Activated gamma-delta T cell (primary cell): ENCODE measurements around the gene SCN5A.

ENCODE experiments used
- DNase-seq: peaks from one replicate; lab custom pipeline; 2025; lab: John Stamatoyannopoulos, UW

SCN5A gene

DNA sequence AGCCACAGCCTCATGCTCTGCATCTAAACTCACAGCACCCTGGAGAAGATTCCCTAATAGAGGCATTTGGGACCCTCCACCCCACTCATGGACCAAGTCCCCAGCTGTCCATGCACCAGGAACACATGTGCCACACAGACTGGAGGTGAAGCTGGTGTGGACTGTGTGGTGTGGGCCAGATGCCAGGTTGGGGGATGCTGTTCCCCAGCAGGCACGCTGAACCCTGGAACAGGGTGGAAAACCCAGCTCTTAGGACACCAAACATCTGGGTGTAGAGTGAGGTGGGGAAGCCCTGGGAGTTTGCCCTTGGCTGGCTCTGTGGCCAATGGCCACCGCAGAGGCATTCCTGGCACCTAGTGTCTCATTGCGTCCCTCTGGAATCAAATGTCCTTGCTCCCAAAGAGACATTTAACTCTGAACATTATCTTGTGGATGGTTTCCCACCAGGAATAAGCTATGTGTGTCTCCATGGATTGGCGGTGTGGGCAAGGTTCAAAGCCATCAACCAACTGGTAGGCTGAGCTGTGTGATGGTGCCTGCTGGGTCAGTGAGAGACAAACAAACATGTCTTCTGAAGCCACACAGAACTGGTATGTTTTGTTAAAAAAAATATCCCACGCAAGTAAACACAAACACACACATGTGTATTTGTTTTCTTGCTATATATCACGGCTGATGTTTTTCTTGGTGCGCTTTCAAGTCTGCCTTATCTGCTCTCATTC lies 88.3 kb downstream of the SCN5A start:
- DNase-seq, result no peak

DNA sequence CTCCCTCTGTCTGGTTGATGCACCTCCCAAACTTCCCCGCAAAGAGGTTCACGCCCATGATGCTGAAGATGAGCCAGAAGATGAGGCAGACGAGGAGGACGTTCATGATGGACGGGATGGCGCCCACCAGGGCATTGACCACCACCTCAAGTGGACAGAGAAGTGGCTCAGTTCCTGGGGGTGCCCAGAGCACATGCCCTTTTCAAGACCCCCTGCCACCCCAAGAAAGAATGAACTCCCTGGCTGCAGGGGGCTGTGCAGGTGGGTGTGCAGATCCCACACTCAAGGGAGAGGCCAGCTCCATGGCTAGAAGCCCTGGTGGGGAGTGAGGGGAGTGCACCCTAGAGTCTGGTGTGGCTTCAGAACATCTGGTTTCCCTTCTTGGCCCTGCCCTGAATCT lies 89.2 kb downstream of the SCN5A start:
- no peak for DNase-seq

DNA sequence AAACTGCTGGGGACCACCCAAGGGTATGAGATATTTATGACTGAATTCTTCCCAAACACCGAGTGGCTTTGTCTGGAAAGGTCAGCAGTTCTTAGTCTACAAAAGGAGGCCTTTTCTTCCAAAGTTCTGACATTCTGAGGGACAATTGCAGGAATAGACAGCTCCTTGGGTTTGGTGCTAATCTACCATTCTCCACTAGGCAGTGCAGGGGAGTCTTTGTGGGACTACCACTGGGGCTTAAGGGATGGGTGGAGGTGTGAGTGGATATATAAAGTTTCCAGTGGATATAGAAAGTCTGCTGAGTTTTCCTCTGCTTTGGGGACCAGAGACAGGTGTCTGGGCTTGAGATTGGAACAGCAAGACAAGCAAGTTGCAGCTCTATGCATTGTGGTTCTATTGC lies 90.6 kb downstream of the SCN5A start:
- no peak for DNase-seq

DNA sequence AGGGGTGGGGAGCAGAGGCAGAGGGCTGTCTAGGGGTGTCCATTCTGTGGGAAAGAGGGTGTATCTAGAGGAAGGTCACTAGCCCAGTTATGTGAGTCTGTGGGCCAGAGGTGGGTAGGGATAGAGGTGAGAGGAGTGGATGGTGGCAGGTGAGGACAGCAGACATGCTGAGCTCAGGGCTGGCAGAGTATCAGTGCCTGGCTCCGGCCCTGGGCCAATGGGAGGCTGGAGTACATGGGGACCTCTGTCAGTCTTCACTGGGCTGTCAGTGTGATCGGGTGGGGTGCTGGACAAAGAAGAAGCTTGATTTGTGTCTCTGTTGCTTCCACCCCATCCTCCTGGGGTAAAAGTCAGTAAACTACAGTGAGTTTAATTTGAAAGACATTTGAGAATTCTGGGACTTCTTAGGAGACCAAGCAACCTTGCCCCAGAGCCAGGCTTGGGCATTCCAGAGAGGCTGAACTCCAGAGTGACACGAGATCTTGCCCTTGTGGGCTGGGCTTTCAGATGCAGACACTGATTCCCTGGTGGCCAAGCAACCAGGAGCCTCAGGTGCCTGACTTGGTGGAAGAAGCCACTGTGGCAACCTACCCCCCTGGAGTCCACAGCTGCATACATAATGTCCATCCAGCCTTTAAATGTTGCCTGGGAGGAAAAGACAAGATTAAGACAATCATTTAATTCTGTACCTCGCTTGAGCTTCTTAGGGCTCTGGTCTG lies 92.7 kb downstream of the SCN5A start:
- no peak for DNase-seq

DNA sequence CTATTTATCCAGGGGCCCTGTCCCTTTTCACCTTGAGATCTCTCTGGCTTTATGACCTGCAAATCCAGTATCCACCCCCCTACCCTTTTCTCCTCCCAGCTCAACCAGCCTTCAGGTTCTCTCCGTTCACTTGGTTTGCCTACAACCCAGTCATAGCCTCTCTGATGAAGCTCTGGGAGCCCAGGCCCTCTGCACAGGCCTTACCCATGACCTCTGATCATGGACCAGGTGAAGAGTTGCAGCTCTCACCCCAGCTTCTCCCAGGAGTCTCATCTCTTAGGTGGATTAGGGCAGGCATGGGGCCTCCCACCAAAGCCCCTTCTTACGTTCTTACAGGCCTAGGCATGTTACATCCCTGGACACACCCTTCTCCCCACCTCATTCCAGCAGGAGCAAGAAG lies 93.6 kb downstream of the SCN5A start:
- no peak for DNase-seq

DNA sequence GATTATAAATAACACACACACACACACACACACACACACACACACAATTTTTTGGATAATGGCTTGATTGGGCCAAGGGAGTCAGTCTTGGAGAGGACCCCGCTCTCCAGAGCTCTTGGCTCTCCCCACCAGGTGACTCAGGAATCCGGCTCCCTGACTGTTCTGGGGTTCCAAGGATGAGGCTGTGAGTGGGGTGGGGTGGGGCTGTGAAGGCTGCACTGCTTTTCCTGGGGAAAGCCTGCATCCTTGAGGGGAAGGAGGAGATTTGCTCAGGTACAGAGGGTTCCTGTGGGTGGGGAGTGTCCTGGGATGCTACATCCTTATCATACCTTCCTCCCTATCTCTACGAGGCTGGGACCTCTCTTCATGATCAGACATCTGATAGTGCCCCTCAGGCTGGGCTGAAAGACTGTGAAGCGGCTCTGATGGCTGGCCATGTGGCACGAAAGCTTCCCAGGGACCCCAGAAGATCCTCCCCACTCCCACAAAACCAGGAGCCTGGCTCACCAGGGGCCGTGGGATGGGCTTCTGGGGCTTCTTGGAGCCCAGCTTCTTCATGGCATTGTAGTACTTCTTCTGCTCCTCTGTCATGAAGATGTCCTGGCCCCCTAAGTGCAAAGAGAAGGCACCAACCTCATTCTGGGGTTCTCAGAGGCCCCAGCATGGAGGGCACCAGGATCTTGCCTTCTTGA lies 94.2 kb downstream of the SCN5A start:
- no peak for DNase-seq

DNA sequence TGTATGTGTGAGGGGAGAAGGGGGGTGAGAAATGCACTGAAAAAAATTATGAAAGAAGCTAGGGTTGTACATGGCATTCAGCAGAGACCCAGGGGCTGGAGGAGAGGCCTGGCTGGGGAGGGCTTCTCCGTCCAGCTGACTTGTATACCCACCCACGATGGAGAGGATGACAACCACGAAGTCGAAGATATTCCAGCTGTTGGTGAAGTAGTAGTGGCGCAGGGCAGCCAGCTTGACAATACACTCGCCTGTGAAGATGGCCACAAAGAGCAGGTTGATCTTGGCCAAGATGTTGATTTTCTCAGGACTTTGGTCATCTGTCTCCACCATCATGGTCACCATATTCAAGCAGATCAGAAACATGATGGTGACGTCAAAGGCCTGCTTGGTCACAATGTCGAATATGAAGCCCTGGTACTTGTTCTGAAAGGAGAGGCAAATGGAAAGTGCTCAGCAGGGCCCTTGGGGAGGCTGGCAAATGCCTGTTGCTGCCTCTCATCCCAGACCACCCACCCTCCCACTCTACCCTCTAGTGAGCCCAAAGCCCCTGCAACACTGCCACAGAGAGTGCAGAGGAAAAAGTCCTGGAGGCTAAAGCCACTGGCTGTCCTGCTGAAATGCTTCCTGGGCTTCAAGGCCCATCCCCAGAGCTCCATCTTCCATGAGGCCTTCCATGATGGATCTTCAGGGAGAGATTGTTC lies 95.2 kb downstream of the SCN5A start:
- DNase-seq, result no peak

DNA sequence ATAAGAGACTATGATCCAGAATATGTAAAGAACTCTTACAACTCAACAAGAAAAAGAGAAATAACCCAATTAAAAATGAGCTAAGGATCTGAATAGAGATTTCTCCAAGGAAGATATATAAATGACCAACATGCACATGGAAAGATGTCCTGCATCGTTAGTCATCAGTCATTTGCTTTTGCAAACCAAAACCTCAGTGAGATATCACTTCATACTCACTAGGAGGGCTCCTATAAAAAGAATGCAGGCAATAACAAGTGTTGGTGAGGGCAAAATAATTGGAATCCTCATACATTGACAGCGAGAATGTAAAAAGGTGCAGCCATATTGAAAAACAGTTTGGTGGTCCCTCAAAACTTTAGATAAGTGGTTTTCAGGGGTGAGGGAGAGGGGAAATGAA lies 96.4 kb downstream of the SCN5A start:
- DNase-seq, result no peak

DNA sequence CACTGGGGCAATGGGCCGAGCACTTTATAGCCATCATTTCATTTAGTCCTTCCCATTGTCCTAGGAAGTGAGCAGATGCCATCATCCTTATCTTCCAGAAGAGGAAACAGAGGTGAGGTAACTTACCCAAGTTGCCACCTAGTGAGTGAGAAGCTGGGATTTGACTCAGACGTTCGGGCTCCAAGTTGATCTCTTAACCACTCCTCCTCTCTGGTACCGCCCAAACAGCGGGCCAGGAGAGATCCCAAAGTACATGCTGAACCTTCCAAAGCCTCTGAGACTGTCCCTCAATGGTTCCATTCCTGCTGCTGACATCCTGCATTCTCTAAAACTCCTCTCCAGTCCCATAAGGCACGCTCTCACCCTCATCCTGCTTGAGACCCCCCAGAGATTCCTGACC lies 97.1 kb downstream of the SCN5A start:
- DNase-seq, result no peak

DNA sequence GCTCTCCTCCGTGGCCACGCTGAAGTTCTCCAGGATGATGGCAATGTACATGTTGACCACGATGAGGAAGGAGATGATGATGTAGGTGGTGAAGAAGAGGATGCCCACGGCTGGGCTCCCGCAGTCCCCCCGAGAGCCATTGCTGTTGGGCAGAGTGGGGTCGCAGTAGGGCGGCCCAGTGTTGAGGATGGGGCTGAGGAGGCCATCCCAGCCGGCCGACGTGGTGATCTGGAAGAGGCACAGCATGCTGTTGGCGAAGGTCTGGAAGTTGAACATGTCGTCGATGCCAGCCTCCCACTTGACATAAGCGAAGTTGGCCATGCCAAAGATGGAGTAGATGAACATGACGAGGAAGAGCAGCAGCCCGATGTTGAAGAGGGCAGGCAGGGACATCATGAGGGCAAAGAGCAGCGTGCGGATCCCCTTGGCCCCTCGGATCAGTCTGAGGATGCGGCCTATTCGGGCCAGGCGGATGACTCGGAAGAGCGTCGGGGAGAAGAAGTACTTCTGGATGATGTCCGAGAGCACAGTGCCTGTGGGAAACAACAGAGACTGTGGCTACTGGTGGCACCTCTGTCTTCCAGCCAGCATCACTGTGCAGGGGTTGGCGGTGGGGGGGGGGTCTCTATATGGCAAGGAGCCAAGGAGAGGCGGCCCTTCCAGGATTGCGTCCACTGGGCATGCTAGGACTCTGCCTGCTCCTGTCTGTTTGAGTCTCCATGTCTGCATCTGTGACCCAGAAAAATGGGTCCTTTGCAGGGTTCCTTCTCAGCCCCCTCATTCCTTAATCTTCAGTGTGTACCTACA lies 98.3 kb downstream of the SCN5A start:
- no peak for DNase-seq

DNA sequence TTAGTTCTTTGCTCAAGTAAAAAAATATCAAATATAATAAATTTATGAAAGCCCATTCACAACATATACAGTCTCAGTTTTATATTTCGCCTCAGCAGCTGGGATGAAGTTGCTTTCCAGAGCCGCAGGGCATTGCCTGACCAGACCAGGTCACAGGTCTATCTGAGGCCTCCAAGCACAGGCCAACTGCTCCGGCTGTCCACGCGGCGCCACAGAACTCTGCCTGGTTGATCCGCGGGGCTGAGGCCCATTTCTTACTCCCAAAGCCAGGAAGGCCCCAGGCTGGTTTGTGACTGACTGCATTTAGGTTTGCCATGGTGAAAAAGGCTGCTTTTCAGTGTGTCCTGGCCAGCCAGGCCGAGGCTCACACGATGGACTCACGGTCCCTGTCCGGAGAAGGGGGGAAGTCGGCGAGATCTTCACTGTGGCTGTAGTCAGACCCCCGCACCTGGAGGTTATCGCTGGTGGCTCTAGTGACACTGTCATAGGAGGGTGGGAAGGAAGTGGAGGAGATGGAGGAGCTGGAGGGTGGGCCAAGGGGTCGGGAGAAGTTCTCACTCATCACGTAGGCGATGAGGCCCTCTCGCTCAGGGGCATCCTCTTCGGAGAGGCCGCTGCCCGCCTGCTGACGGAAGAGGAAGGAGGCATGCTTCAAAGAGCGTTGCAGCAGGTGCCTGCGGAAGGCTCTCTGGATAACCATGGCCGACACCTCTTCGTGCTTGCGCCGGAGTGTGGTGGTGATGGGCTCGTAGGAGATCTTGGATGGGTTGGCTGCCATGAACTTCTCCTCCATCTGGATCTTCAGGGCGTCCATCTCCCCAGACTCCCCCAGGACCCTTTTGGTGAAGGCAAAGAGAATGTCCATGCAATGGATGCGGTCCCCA lies 99.3 kb downstream of the SCN5A start:
- no peak for DNase-seq

DNA sequence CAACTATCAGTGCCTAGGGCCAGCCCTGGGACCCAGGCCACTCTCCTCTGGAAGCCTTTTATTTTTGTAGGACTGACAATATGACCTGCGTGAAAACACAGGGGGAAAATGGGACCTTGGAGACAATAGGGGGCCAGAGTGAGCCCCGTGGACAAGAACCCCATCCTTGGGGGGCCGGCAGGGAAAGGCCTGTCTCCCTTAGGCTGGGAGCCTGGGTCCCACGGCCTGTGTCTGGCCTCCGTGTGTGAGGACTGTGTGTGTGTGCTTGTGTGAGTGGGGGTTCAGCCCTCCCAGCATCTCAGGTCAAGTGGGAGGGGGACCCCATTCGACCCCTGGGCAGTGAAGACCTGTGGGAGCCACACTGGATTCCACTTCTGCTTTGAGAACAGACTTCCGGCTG lies 100.0 kb downstream of the SCN5A start:
- no peak for DNase-seq

DNA sequence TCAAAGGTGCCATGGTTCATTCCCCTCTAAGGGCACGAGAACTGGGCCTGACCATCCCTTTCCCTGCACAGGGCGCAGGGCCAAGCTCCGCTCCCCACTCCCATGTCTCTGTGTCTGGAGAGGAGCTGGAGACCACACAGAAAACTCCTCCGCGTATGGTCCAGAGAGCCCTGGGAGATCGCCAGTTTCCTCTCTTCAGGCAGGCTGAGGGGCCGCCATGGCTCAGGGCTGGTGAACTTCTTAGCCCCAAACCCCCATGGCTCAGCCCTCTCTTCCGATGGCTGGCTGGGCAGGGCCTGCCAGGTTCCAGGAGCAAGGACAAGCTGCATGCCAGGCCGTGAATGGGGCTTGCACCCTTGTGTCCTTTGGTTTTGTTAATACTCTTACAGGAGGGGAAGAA lies 100.4 kb downstream of the SCN5A start:
- DNase-seq, result no peak

DNA sequence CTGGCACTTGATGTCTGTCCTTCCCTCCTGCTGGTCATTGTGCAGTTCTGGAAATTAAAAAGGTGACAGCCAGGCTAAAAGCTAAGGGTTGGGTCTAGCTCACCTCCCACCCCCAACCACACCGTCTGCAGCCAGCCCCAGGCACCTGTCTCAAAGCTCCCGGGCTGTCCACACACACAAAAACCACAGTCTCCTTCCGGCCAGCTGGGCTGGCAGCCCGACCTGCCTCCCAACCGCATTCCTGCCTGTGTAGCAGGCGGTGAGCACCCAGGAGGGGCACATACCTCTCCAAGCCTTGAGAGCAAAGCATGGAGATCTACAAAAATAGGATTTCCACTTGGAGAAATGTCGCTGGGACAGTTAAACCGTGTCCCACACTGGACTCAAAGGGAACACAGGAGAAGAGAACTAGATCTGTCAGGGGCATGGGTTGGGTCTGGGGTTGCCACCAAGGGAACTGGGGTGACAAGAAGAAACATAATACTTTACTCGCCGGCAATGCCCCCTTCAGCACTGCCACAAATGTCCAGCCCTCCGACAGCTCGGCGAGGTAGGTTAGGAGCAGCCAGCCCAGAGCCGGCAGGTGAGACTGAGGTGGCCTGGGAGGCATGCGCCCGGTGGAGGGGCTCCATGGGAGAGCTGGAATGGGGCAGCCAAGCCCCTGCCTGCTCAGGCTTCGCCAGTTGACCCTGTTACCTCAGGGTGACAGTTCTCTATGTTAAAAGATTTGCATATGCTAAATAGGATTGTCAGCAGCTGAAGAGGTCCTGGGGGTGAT lies 101.1 kb downstream of the SCN5A start:
- DNase-seq, result no peak

DNA sequence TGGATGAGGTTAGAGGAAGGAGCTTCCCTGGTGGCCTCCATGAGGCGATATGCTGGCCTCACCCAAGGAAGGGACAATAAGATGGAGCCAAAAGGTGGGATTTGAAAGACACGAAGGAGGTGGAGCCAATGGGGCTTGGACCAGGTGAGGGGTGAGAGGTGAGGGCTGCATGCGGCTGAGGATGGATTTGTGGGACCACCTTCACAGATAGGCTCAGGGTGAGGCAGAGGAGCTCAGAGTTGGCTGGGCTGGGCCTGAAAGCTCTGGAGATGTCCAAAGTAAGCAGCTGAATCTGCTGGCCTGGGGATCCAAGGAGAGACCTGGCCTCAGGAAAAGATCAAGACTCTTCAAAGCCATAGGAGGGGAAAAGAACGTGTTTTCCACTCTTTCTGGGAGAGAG lies 103.5 kb downstream of the SCN5A start:
- DNase-seq, result no peak

DNA sequence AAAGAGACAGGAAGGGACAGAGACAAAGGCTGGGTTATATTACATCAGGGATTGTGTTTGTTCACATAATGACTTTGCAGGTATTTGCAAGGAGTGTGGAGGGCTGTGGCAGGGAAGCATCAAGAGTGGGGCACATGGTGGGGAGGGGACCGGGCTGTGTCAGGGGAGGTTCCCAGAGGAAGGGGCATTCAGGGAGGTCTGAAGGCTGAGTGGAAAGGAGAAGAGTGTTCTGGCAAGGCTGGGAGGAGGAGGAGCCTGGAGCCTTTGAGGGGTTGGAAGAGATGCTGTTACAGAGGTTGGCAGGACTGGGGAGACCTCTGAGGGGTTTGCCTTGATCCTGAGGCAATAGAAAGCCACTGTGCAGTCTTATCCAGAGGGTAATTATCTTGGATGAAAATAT lies 103.9 kb downstream of the SCN5A start:
- no peak for DNase-seq

DNA sequence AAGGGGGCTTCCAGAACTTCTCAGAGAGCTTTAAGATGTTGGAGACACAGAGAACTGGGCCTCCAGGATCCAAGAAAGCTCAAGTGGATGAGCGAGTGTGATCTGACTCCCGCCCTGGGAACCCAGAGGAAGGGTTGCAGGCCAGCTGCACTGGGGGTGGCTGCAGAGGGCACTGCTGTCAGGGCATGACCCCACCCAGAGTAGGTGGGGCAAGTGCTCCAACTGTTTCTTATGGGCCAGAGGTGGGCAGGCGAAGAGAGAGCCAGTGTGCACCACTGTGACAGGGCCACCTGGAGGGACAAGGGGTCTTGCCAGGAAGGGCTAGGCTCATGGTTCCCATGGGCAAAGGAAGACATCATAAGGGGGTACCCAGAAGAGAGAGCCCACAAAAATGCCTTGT lies 104.6 kb downstream of the SCN5A start:
- no peak for DNase-seq

DNA sequence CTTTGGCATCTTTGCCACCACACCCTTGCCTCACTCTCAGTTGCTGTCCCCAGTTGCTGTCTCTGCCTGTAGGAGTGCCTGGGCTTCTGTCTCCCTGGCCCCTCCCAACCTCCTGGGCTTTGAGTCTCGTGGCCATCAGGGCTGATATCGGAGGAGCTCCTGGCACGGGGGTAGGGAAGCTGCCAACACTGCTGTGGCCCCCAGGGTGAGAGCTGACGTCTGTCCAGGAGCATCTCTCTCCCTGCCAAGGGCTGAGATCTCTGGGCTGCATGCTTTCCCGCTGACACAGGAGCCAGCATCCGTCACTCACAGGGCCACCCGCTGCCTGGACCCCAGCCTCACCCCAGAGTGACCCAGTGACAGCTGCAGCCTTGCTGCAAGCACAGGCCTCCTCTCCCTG lies 105.9 kb downstream of the SCN5A start:
- no peak for DNase-seq

DNA sequence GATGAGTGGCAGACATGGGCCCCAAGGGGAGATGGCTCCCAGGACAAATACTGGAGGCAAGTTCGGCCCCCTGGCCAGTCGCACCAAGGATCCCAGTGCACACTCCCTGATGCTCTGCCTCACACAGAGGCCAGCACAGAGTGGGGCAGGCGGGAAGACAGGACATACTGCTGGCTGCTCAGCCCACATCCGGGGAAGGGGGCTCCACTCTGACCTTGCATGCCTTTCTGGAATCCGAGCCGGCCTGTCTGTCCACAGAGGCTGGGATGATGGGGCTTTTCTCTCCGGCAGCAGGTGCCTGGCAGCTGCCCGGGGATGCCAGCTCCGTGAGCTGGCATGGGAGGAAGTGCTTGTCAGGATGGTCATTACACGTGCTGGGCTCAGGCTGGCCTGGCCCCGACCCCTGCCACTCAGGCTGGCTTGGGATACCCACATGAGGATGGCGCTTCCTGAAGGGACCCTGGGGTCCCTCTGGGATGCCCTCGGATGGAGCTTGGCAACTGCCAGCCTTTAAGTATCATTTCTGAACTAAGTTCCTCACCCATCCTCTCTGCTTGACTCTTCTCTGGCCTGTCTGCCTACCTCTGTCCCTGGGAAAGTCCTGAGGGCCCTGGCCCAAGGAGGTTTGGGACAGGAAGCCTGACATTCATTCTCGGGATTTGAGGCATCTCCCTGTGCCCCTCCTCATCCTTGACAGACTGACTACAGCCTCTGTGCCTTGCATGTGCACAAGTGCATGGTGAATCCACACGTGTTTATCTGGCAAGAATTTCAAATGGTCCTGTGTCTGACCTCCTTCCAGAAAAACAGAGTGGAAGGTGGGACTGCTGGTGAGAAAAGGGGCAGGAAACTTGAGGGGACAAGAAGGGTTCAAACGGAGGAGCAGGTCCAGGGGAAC lies 106.8 kb downstream of the SCN5A start:
- DNase-seq, result no peak
